GM19099 (cell line): ENCODE results near the gene SCUBE1.

Source experiments
- POLR2A ChIP-seq: IDR thresholded peaks from 3 replicates; pipeline ENCODE4 v1.6.1; 2011; ENCODE audit warnings: low read depth; ENCODE audit not compliant: insufficient read length; ENCODE audit errors: extremely low read depth

Gene SCUBE1

GRCh38 chr22:43365715-43366440 is 22.7 kb upstream of the SCUBE1 start:
- no peak for TF ChIP-seq POLR2A

DNA sequence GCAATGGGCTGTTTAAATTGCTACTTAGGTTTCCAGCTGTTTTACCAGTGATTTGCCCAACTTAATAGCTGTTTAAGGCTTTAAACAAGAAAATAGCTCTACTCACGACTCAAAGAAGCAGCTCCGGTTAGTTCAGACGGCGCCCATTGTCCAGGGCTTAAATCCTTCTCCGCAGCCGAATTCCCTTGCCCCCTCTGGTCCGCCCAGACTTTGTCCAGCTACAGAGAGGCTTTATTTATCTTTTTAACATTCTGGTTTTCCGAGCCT is 20.9 kb upstream of the SCUBE1 start:
- TF ChIP-seq POLR2A = no peak

GRCh38 chr22:43363315-43364168 is 20.4 kb upstream of the SCUBE1 start:
- no peak for TF ChIP-seq POLR2A

DNA sequence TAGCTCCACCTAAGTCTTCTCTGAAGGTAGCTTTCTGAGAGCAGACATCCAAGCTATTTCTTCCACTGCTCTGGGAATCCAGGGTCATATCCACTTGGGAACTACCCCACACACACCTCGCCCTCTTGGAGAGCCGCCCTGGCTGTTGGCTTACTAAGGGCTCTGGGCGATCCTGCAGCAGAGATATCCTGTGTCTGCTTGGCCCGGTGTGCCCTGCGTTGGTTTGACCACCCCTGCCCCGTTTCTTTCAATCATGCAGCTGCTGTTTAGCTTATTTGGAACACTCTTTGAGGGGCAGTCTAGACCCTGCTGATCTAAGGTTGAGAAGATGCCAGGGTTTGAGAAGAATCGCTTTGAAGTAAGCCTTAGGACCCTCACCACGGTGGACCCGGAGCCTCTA is 17.4 kb upstream of the SCUBE1 start:
- no peak for TF ChIP-seq POLR2A

DNA sequence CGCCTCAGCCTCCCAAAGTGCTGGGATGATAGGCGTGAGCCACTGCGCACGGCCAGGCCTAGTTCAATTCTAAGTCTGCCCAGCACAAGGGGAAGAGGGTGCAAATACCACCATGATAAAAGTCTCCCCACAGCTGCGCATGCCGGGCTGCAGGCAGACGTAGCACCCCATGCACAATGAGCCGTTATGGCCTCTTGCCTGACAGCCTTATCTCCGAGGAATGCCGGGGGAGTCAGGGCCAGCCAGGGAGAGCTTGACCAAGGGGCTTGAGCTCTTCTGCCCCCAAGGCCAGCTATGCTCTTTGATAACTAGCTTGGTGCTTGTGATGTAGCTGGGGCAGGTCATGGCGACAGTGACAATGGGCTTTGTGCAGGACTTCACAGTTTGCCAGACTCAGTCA is 13.7 kb upstream of the SCUBE1 start:
- TF ChIP-seq POLR2A = no peak

- no peak for TF ChIP-seq POLR2A
Measured at GRCh38 chr22:43351966-43352345, 8.8 kb upstream of the SCUBE1 start.

DNA sequence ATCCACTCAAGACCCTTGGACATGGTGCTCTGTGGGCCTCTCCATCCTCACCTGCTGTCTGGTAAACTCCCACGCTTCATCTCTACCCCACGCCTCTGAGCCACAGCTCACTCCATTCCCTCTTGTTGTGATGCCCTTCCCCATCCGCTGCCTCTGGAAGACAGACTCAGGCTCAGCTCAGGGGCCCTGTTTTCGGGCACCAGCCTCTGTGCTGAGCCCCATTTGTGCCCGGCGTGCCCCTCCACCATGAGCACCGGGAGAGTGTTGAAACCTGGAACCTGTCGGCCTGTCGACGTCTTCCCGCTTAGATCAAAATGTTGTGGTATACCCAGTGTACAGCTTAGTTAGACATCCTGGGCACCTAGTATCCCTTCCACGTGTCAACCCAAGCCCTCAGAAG is 6.5 kb upstream of the SCUBE1 start:
- no peak for TF ChIP-seq POLR2A

DNA sequence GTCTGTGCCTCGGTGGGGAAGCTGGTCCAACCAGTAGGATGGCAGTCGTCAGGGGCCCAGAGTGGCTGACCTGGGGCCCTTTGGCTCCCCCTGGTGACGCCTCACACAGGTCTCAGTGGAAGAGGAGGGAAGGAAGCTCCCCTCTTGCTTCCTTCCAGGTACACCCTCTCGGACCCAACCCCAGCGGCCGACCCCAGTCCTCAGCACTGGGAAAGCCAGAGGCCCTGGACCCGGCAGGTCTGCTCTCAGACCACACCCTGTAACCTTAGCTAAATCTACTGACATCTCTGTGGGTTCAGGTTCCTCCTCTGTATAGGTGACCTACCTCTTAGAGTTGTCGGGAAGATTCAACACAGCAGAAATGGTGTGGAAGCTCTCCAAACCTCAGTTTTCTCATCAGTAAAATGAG is 3.4 kb upstream of the SCUBE1 start:
- TF ChIP-seq POLR2A = no peak

GRCh38 chr22:43345761-43346301 is 2.7 kb upstream of the SCUBE1 start:
- no peak for TF ChIP-seq POLR2A

DNA sequence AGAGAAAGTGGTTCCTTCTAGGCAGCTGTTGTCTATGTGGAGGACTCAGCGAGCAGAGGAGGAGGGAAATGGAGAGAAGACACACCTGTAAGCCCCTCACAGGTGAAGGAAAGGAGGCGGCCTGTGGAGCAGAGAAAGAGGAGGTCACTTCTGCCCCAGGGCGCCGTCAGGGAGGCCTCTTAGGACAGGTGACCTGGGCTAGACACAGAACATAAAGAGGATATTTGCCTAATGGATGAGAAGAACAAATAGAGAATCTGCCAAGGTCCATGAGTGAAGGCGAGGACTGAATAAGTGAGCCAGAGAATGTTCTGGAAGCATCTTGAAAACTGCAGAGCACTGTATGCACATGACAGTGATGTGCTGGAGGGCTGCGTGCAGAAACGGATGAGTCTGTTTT is 2.2 kb upstream of the SCUBE1 start:
- no peak for TF ChIP-seq POLR2A

GRCh38 chr22:43344520-43344787 is 1.3 kb upstream of the SCUBE1 start:
- TF ChIP-seq POLR2A = no peak

DNA sequence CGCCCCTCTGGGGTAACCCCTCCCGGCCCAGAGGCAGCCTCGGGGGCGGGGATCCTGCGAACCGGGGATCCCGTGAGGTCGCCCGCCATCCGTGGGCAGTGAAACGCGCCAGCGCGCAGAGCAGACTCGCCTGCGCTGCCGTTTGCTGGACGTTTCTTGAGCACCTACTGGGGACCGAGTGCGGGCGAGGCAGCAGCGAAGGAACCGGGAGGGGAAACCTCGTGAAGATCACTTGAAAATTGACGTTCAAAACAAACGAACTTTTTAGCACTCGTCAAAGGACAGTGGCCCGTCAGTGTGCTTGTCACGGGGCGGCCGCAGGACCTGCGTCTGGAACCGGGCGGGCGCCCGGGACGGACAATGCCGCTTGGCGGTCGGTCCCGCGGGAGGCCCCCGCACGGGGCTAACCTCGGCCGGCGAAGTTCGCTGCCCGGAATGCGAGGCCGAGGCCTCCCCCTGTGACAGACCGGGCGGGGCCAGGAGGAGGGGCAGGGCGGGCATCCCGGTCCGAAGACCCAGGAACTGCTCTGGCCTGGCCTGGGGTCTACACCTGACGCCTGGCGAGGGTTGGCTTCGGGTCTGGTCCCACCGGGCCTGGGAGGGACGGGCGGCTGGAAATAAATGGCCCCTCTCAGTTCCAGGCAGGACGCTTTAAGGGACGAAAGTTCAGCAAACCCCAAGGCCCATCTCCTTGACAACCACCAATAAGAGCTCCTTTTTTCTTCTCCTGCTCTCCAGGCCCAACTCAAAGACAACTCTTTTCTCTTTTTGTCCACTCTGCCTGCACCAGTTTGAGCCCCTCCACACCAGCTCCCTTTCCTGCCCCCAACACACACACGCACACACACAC is 723 bp upstream of the SCUBE1 start:
- TF ChIP-seq POLR2A = no peak

GRCh38 chr22:43342347-43343261 is 568 bp downstream of the SCUBE1 start:
- no peak for TF ChIP-seq POLR2A

DNA sequence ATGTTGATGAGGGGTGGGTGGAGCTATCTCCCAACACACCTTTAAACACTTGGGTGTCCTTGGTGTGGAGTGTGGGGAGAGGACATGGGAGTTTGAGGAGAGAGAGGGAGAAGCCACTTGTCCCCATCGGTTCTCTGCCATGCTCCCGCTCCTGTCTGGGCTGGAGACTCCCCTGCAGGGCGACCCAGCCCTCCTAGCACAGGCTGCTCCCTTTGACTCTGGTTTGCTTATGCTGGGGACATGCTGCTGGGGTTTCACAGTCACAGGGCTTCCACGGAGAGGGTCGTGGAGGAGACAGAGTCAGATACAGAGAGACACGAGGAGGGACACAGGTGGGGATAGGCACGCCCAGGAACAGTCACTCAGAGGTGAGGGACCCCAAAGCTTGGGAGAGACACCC is 1.6 kb downstream of the SCUBE1 start:
- TF ChIP-seq POLR2A = no peak
